ENCODE measurements around the gene DUSP14.

DNA sequence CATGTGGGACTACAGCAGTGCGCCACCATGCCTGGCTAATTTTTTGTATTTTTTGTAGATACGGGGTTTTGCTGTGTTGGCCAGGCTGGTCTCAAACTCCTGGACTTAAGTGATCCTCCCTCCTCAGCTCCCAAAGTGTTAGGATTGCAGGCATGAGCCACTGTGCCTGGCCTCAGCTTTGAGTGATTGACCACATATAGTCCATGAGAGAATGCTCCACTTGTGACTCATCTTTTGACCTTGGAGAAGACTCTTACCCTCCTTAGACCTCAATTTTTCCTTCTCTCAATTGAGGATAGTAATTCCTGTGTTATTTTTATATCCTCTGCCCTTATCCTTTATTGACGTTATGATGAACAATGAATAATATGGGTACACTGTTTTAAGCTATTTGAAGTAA, 30.9 kb upstream of the DUSP14 start:
- TF ChIP-seq EZH2phosphoT487 (IDR thresholded peaks at IDR 0.05; ENCODE audit: insufficient read depth, low read depth), result no peak
- TF ChIP-seq EZH2 (IDR thresholded peaks at IDR 0.05; ENCODE audit: insufficient read depth, poor library complexity, severe bottlenecking), result no peak
